22Rv1 (cell line): ENCODE results near the gene PIK3R6.
A peak's percentile ranks its signal among the peaks of the same experiment; 100 is the strongest.

ENCODE experiments used
- H3K27ac ChIP-seq: fragments of 450-650 bp; 2 replicates; pipeline ENCODE4 v1.5.1; 2017
- CTCF ChIP-seq: fragments of 450-650 bp; IDR thresholded peaks from 2 replicates; pipeline ENCODE4 v1.5.1; 2017; ENCODE audit warnings: mild to moderate bottlenecking
- ZFX ChIP-seq: fragments of 450-650 bp; IDR thresholded peaks from 2 replicates; pipeline ENCODE4 v1.6.1; 2017; ENCODE audit warnings: antibody characterized with exemption, borderline replicate concordance

Gene PIK3R6

GRCh38 chr17:8885967-8886684 lies 18.7 kb upstream of the PIK3R6 start:
- H3K27ac ChIP-seq = peak overlapping the region; percentile 46; the same call in 1 of the 2 replicates
- no peak for TF ChIP-seq CTCF

GRCh38 chr17:8885163-8885966 lies 17.9 kb upstream of the PIK3R6 start:
- H3K27ac ChIP-seq = peak overlapping the region; percentile 46; the same call in 1 of the 2 replicates

- no peak overlapping the region for H3K27ac ChIP-seq
- TF ChIP-seq ZFX (no peak), CTCF (no peak)
Measured at GRCh38 chr17:8884336-8884990, 17.0 kb upstream of the PIK3R6 start.

- no peak overlapping the region for H3K27ac ChIP-seq
- no peak for TF ChIP-seq CTCF
Measured at GRCh38 chr17:8883353-8883752, 15.9 kb upstream of the PIK3R6 start.

- H3K27ac ChIP-seq = no peak overlapping the region
- TF ChIP-seq CTCF (no peak), ZFX (no peak)
Measured at GRCh38 chr17:8881606-8882005, 14.1 kb upstream of the PIK3R6 start.

- TF ChIP-seq CTCF = no peak
- TF ChIP-seq ZFX = no peak
- no peak overlapping the region for H3K27ac ChIP-seq
Measured at GRCh38 chr17:8880466-8880865, 13.0 kb upstream of the PIK3R6 start.

GRCh38 chr17:8879410-8879809 lies 11.9 kb upstream of the PIK3R6 start:
- no peak overlapping the region for H3K27ac ChIP-seq
- no peak for TF ChIP-seq ZFX
- no peak for TF ChIP-seq CTCF
